Ascending aorta (tissue), 2 donors: Measurements from ENCODE around the gene C17orf78. TPM values are rescaled to one million over a fixed set of nuclear protein-coding genes. Genes with fewer than 3 reads are reported as not detected.

Experiments used
- DNase-seq, 2 donors: peaks; one replicate each; pipeline ENCODE4 v3.0.0-alpha.2; 2019; ENCODE audit warnings: low spot score in 2 of 2
- H3K27ac ChIP-seq, 2 donors: fragments of 200-600 bp; sonication (generic); one replicate each; pipeline ENCODE4 v1.5.1; 2016 to 2017; ENCODE audit warnings: mild to moderate bottlenecking in 1 of 2
- H3K27me3 ChIP-seq: fragments of 200-600 bp; sonication (generic); one replicate; pipeline ENCODE4 v1.5.1; 2017
- H3K36me3 ChIP-seq, 2 donors: fragments of 200-600 bp; sonication (generic); one replicate each; pipeline ENCODE4 v1.5.1; 2016
- H3K4me1 ChIP-seq, 2 donors: fragments of 200-600 bp; sonication (generic); one replicate each; pipeline ENCODE4 v1.5.1; 2016 to 2017; ENCODE audit warnings: mild to moderate bottlenecking in 1 of 2
- H3K4me3 ChIP-seq, 2 donors: fragments of 200-600 bp; sonication (generic); one replicate each; pipeline ENCODE4 v1.5.1; 2016 to 2017; ENCODE audit warnings: mild to moderate bottlenecking in 1 of 2
- H3K9me3 ChIP-seq, 2 donors: fragments of 200-600 bp; sonication (generic); one replicate each; pipeline ENCODE4 v1.5.1; 2016
- intact Hi-C: fragments of 100-400 bp; cut with DNase I; formaldehyde crosslinking; loops from one replicate; pipeline ENCODE4 v1.15.1; 2023
- total RNA-seq: library from RNA; depleted of rRNA; stranded (reverse); fragments of >200 nt; gene quantifications from one replicate; pipeline ENCODE4 v1.1.0, GENCODE V29; 2016
- TF ChIP-seq, protein P1 (sequence below), 3 experiments: fragments of 200-600 bp in 2 of 3; fragments of 450-650 bp in 1 of 3; sonication (generic) in 2 of 3; IDR thresholded peaks; one replicate each; pipeline ENCODE4 v1.5.1; 2016 to 2019; ENCODE audit warnings: antibody characterized with exemption in 3 of 3, mild to moderate bottlenecking in 1 of 3, moderate library complexity in 1 of 3

Gene C17orf78
- total RNA-seq, 1 donor from 2014 or later, result not detected

GRCh38 chr17:37410357-37410756 lies 34.6 kb downstream of the C17orf78 start:
- H3K9me3 ChIP-seq, result no peaks in the 10 kb centered on the region
- TF ChIP-seq, protein P1, sequence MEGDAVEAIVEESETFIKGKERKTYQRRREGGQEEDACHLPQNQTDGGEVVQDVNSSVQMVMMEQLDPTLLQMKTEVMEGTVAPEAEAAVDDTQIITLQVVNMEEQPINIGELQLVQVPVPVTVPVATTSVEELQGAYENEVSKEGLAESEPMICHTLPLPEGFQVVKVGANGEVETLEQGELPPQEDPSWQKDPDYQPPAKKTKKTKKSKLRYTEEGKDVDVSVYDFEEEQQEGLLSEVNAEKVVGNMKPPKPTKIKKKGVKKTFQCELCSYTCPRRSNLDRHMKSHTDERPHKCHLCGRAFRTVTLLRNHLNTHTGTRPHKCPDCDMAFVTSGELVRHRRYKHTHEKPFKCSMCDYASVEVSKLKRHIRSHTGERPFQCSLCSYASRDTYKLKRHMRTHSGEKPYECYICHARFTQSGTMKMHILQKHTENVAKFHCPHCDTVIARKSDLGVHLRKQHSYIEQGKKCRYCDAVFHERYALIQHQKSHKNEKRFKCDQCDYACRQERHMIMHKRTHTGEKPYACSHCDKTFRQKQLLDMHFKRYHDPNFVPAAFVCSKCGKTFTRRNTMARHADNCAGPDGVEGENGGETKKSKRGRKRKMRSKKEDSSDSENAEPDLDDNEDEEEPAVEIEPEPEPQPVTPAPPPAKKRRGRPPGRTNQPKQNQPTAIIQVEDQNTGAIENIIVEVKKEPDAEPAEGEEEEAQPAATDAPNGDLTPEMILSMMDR (IDR thresholded peaks at IDR 0.05), result no peak
- DNase-seq, result no peak
- no peak overlapping the region for H3K4me3 ChIP-seq
- peaks cover 23 to 42% of the 10 kb centered on the region in 2 donors for H3K36me3 ChIP-seq
- intact Hi-C loops, result no loop called here
- no peak overlapping the region for H3K27ac ChIP-seq
- H3K27me3 ChIP-seq, result no peaks in the 10 kb centered on the region
- H3K4me1 ChIP-seq, result peaks cover 0 to 8% of the 10 kb centered on the region in 2 donors

DNA sequence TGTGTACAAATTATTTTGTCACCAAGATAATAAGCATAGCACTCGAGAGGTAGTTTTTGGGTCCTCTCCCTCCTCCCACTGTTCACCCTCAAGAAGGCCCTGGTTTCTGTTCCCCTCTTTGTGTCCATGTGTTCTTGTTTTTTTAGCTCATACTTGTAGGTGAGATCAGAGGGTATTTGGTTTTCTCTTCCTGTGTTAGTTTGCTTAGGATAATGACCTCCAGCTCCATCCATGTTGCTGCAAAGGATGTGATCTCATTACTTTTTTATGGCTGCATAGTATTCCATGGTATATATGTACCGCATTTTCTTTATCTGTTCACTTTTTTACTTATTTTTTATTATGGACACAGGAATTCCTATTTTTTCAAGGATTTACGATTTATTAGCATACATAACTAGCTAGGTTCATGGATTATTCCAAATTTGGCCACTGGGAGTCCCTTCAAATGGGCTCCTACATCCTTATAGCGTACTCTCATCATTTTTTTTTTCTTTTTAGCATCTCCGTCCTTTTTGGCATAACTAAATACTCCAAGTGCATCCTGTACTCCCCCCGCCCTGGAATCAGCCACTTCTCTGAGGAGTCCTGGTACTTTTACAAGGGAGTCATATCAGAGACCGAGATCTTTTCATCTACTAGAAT lies 38.2 kb downstream of the C17orf78 start:
- H3K4me1 ChIP-seq, result no peaks in the 10 kb centered on the region
- H3K36me3 ChIP-seq, result peaks cover 26 to 52% of the 10 kb centered on the region in 2 donors
- intact Hi-C loops, result no loop called here
- no peak overlapping the region for H3K4me3 ChIP-seq
- H3K27ac ChIP-seq, result no peak overlapping the region
- no peaks in the 10 kb centered on the region for H3K27me3 ChIP-seq
- no peaks in the 10 kb centered on the region for H3K9me3 ChIP-seq
- TF ChIP-seq, protein P1 (IDR thresholded peaks at IDR 0.05), result no peak
- no peak for DNase-seq

DNA sequence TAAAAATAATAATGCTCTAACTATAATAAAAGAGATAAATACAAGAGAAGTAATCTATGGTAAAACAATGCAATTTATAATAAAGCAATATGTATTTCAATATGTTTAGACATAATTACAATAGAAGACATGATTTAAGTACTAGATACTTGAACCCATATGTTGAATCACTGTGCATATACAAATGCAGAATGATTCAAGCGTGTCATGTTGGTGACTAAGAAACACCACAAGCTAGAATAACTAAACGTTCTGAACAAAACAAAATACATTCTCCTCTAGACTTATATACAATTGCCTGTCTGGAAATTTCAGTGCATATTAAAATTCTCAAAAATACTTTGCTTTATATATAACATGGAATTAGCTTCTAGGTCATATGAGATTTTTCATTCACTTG lies 42.1 kb downstream of the C17orf78 start:
- DNase-seq, result no peak
- intact Hi-C loops, result no loop called here
- TF ChIP-seq, protein P1 (IDR thresholded peaks at IDR 0.05), result no peak
- H3K27ac ChIP-seq, result no peak overlapping the region
- H3K27me3 ChIP-seq, result no peaks in the 10 kb centered on the region
- no peaks in the 10 kb centered on the region for H3K9me3 ChIP-seq
- H3K4me1 ChIP-seq, result no peaks in the 10 kb centered on the region
- peaks cover 27 to 55% of the 10 kb centered on the region in 2 donors for H3K36me3 ChIP-seq
- H3K4me3 ChIP-seq, result no peak overlapping the region

- DNase-seq, result no peak
- Histone ChIP-seq H3K36me3 (peaks cover 33 to 74% of the 10 kb centered on the region in 2 donors), H3K4me1 (no peaks in the 10 kb centered on the region), H3K4me3 (no peak overlapping the region), H3K27ac (no peak overlapping the region), H3K9me3 (no peaks in the 10 kb centered on the region), H3K27me3 (no peaks in the 10 kb centered on the region)
- intact Hi-C loops, result no loop called here
- TF ChIP-seq, protein P1 (IDR thresholded peaks at IDR 0.05), result no peak
Observed at GRCh38 chr17:37422971-37423625, 47.3 kb downstream of the C17orf78 start.

- Histone ChIP-seq H3K4me1 (peaks cover 0 to 3% of the 10 kb centered on the region in 2 donors), H3K4me3 (no peak overlapping the region), H3K9me3 (no peaks in the 10 kb centered on the region), H3K27ac (no peak overlapping the region), H3K36me3 (peaks cover 31 to 62% of the 10 kb centered on the region in 2 donors), H3K27me3 (no peaks in the 10 kb centered on the region)
- intact Hi-C loops, result no loop called here
- DNase-seq, result no peak
- TF ChIP-seq, protein P1 (IDR thresholded peaks at IDR 0.05), result no peak
Observed at GRCh38 chr17:37425268-37425667, 49.5 kb downstream of the C17orf78 start.
